ENCODE results near the gene HARS2.

- TF ChIP-seq POLR2A (IDR thresholded peaks at IDR 0.05) (no peak), CTCF (IDR thresholded peaks at IDR 0.05) (peak in 2 of 6 experiments; percentile 9 to 30)
These were observed 43.1 kb downstream of the HARS2 start for GRCh38 chr5:140734354-140734753.
